ENCODE measurements around the gene CDHR4.
"Not testable (repeated sequence)": the region's sequence is repeated elsewhere in the genome, so short reads cannot be mapped to it uniquely, and the experiment has no call there.

The CDHR4 gene

GRCh38 chr3:49751501-49751900 is 48.2 kb downstream of the CDHR4 start:
- in situ Hi-C loops (cut with MboI; ENCODE audit: low pct_unique_long_range_greater_than_20kb, low sequenced_read_pairs) = no loop called here
- DNase-seq = no peak

DNA sequence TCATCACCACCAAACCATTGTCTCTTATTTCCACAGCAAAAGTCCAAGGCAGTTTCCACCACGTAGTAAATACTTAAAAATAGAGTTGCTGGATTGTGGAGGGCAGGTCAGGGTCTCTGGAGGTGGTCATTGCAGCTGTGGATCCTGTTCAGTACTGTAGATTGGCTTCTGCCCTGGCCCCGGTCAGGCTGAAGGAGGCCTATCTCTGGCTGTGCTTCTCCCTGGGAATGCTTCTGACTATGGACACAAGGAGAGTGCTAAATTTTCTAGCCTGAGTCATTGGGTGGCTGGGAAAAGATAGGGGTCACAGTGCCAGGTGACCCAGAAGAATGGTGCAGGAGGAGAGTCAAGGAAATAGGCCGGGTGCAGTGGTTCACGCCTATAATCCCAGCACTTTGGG is 49.6 kb downstream of the CDHR4 start:
- in situ Hi-C loops (cut with MboI; ENCODE audit: low pct_unique_long_range_greater_than_20kb, low sequenced_read_pairs) = no loop called here

DNA sequence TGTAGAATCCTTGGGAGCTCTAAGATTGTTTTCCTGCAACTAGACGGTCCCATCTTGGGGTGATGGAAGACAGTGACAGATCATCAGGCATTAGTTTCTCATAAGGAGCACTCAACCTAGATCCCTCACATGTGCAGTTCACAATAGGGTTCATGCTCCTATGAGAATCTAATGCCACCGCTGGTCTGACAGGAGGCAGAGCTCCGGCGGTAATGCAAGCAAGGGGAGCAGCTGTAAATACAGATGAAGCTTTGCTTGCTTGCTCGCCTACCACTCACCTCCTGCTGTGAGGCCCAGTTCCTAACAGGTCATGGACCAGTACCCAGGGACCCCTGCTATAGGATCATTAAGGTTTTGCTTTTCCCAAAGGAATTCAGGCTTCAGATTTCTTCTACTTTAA is 50.8 kb downstream of the CDHR4 start:
- DNase-seq; in situ Hi-C loops (cut with MboI; ENCODE audit: low pct_unique_long_range_greater_than_20kb, low sequenced_read_pairs): not testable (repeated sequence)

More for the DNA sequence above, 49.6 kb downstream of the CDHR4 start:
- no peak for DNase-seq

DNA sequence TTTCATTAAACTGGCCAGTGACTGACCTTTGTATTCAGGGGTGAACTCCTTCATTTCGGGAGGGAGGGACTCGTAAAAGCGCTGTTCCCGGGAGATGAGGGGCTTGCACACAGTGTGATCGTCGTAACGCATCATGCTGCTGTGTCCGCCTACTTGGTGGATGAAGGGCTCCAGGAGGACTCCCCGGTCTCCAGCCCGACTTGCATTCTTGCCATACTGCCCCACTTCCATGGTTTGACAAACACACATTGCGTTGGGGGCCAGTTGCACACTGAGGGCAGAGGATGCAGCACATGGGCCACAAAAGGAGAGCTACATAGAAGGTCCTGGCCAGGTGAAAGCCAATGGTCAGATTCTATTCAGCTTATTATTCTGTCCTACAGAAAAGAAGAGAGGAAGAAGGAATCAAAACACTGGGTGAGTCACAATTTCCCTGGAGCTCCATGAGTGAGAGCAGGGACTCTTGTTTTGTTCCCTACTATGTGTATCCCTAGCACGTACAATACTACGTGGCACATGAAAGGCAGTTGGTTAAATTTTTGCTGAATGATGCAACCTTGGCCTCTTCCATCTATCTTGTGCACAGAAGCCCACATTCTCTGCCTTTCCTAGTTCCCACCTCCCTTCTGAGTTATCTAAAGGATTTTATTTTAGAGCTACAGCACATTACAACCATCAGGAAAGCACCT is 51.7 kb downstream of the CDHR4 start:
- in situ Hi-C loops (cut with MboI; ENCODE audit: low pct_unique_long_range_greater_than_20kb, low sequenced_read_pairs) = no loop called here
- DNase-seq = no peak

- in situ Hi-C loops (cut with MboI; ENCODE audit: low pct_unique_long_range_greater_than_20kb, low sequenced_read_pairs) = no loop called here
- DNase-seq = no peak
These were observed 53.7 kb downstream of the CDHR4 start for GRCh38 chr3:49745986-49746385.

Measured in KBM-7 (cell line).